H1 (cell line): Measurements from ENCODE around the gene ITGA11. TPM values are rescaled to one million over a fixed set of nuclear protein-coding genes. Genes with fewer than 3 reads are reported as not detected.

Source experiments
- CTCF ChIA-PET: fragments of 300-600 bp; sonication (Branson Sonifier 250); formaldehyde crosslinking; loops from one replicate; lab custom pipeline; 2021; ENCODE audit not compliant: partially characterized antibody; lab: Charles Lee
- POLR2A ChIA-PET: fragments of 300-600 bp; sonication (Branson Sonifier 250); formaldehyde crosslinking; loops from one replicate; lab custom pipeline; 2021; ENCODE audit warnings: inconsistent platforms; ENCODE audit not compliant: partially characterized antibody; lab: Charles Lee
- DNase-seq, 2 experiments: peaks; one replicate each; pipeline versions ENCODE4 v3.0.0 to v3.0.0-alpha.2; 2010 to 2022; ENCODE audit warnings: low spot score in 2 of 2, low read depth in 1 of 2, mixed read lengths in 1 of 2
- FAIRE-seq: peaks from 2 replicates; lab custom pipeline; 2011; peaks lifted over from hg19 to GRCh38; lab: Jason Lieb, UNC
- H2AFZ ChIP-seq: 2 replicates; pipeline ENCODE4 v1.8.1; 2012; ENCODE audit warnings: low read length, inconsistent platforms
- H2AK5ac ChIP-seq: 2 replicates; pipeline ENCODE4 v1.6.1; 2013; ENCODE audit warnings: low read depth, low read length
- H2BK120ac ChIP-seq: replicated peaks from 2 replicates; pipeline ENCODE3; 2013; ENCODE audit warnings: low read depth, low read length, inconsistent platforms
- H2BK12ac ChIP-seq: 2 replicates; pipeline ENCODE4 v1.6.1; 2013; ENCODE audit warnings: low read depth, low read length
- H2BK15ac ChIP-seq: 2 replicates; pipeline ENCODE4 v1.6.1; 2013; ENCODE audit warnings: low read length
- H2BK20ac ChIP-seq: 2 replicates; pipeline ENCODE4 v1.6.1; 2013; ENCODE audit warnings: low read length
- H2BK5ac ChIP-seq: 2 replicates; pipeline ENCODE4 v1.6.1; 2013; ENCODE audit warnings: low read depth, low read length
- H3K14ac ChIP-seq: 2 replicates; pipeline ENCODE4 v1.6.1; 2013; ENCODE audit warnings: inconsistent platforms; ENCODE audit not compliant: insufficient read length
- H3K18ac ChIP-seq: 2 replicates; pipeline ENCODE4 v1.6.1; 2013; ENCODE audit warnings: low read length; ENCODE audit errors: extremely low read depth
- H3K23ac ChIP-seq: 2 replicates; pipeline ENCODE4 v1.6.1; 2013; ENCODE audit warnings: inconsistent platforms; ENCODE audit not compliant: insufficient read length
- H3K23me2 ChIP-seq: 2 replicates; pipeline ENCODE4 v1.6.1; 2013; ENCODE audit warnings: low read depth, low read length
- H3K27ac ChIP-seq: 2 replicates; pipeline ENCODE4 v1.6.1; 2011; ENCODE audit warnings: low read depth, low read length, inconsistent platforms
- H3K27me3 ChIP-seq, 4 experiments: replicated peaks in 1 of 4; 1 replicate in 1 of 4; 2 replicates in 3 of 4; pipeline versions ENCODE4 v1.6.1 to v1.8.1; 2011 to 2013; ENCODE audit warnings: low read length in 3 of 4, mild to moderate bottlenecking in 3 of 4, inconsistent platforms in 2 of 4, mixed read lengths in 2 of 4, moderate library complexity in 1 of 4; ENCODE audit not compliant: control insufficient read depth in 3 of 4, insufficient read depth in 3 of 4; ENCODE audit errors: extremely low read depth in 1 of 4
- H3K36me3 ChIP-seq, 4 experiments: 2 replicates each; pipeline versions ENCODE4 v1.6.1 to v1.8.1; 2011 to 2013; ENCODE audit warnings: mild to moderate bottlenecking in 4 of 4, low read length in 3 of 4, moderate library complexity in 2 of 4, control low read depth in 1 of 4, inconsistent platforms in 1 of 4; ENCODE audit not compliant: insufficient read depth in 4 of 4, control insufficient read depth in 2 of 4
- H3K4ac ChIP-seq: replicated peaks from 2 replicates; pipeline ENCODE3; 2013; ENCODE audit warnings: low read length, low read depth, mixed read lengths, inconsistent platforms; ENCODE audit not compliant: insufficient read length
- H3K4me1 ChIP-seq, 4 experiments: replicated peaks in 1 of 4; 1 replicate in 1 of 4; 2 replicates in 3 of 4; pipeline versions ENCODE4 v1.6.1 to v1.8.1; 2011 to 2013; ENCODE audit warnings: low read length in 3 of 4, inconsistent platforms in 2 of 4, mixed read lengths in 1 of 4; ENCODE audit not compliant: insufficient read depth in 4 of 4, control insufficient read depth in 3 of 4
- H3K4me2 ChIP-seq, 2 experiments: 2 replicates each; pipeline versions ENCODE4 v1.6.1 to v1.8.1; 2011 to 2013; ENCODE audit warnings: low read depth in 2 of 2, low read length in 2 of 2, control low read depth in 1 of 2, inconsistent platforms in 1 of 2, mild to moderate bottlenecking in 1 of 2; ENCODE audit not compliant: insufficient read depth in 1 of 2
- H3K4me3 ChIP-seq, 4 experiments: fragments of 200-600, 300-600 bp in 1 of 4; sonication (generic), shearing (Covaris generic), sonication (Bioruptor Twin) in 1 of 4; 2 replicates each; pipeline versions ENCODE4 v1.5.1 to v1.8.1; 2011 to 2016; ENCODE audit warnings: low read length in 4 of 4, low read depth in 3 of 4, control low read depth in 2 of 4, inconsistent platforms in 2 of 4, mild to moderate bottlenecking in 2 of 4, mixed read lengths in 1 of 4, moderate library complexity in 1 of 4; ENCODE audit not compliant: insufficient read depth in 2 of 4; ENCODE audit errors: extremely low read depth in 1 of 4
- H3K56ac ChIP-seq: replicated peaks from 2 replicates; pipeline ENCODE3; 2013; ENCODE audit warnings: low read depth, mild to moderate bottlenecking, mixed read lengths, low read length, inconsistent platforms; ENCODE audit not compliant: insufficient read length
- H3K79me1 ChIP-seq: 2 replicates; pipeline ENCODE4 v1.6.1; 2013; ENCODE audit warnings: low read depth, low read length, control low read depth
- H3K79me2 ChIP-seq, 2 experiments: 2 replicates each; pipeline versions ENCODE4 v1.6.1 to v1.8.1; 2012 to 2013; ENCODE audit warnings: low read length in 2 of 2, mild to moderate bottlenecking in 2 of 2, inconsistent platforms in 1 of 2; ENCODE audit not compliant: insufficient read depth in 2 of 2, control insufficient read depth in 1 of 2
- H3K9ac ChIP-seq, 4 experiments: replicated peaks in 1 of 4; 1 replicate in 1 of 4; 2 replicates in 3 of 4; pipeline versions ENCODE4 v1.6.1 to v1.8.1; 2011 to 2013; ENCODE audit warnings: low read depth in 3 of 4, low read length in 3 of 4, control low read depth in 2 of 4, mild to moderate bottlenecking in 2 of 4, moderate library complexity in 2 of 4, inconsistent platforms in 1 of 4; ENCODE audit errors: extremely low read depth in 1 of 4
- H3K9me3 ChIP-seq, 2 experiments: 2 replicates each; pipeline versions ENCODE4 v1.6.1 to v1.8.1; 2012 to 2013; ENCODE audit warnings: mild to moderate bottlenecking in 2 of 2, moderate library complexity in 2 of 2, control low read depth in 1 of 2, inconsistent platforms in 1 of 2, low read depth in 1 of 2, low read length in 1 of 2, mixed read lengths in 1 of 2; ENCODE audit not compliant: insufficient read depth in 2 of 2
- H4K20me1 ChIP-seq, 2 experiments: replicated peaks in 1 of 2; 2 replicates each; pipeline versions ENCODE3 to v1.8.1; 2011 to 2013; ENCODE audit warnings: inconsistent platforms in 2 of 2, low read length in 2 of 2, mild to moderate bottlenecking in 1 of 2; ENCODE audit not compliant: insufficient read depth in 2 of 2, control insufficient read depth in 1 of 2
- H4K5ac ChIP-seq: 2 replicates; pipeline ENCODE4 v1.6.1; 2013; ENCODE audit warnings: low read length, low read depth, mixed read lengths, inconsistent platforms; ENCODE audit not compliant: insufficient read length
- H4K8ac ChIP-seq: 2 replicates; pipeline ENCODE4 v1.8.0; 2013; ENCODE audit warnings: mild to moderate bottlenecking, moderate library complexity, low read length, inconsistent platforms; ENCODE audit not compliant: insufficient read depth; ENCODE audit errors: extremely low read depth
- H4K91ac ChIP-seq: replicated peaks from 2 replicates; pipeline ENCODE3; 2013; ENCODE audit warnings: low read length, mixed read lengths, inconsistent platforms; ENCODE audit not compliant: insufficient read length
- BACH1 ChIP-seq: IDR thresholded peaks from 2 replicates; pipeline ENCODE4 v1.6.1; 2012; ENCODE audit warnings: low read length, improper control_type of control experiment
- CBX8 ChIP-seq: fragments of 300-800, 300-1000 bp; sonication (generic); IDR thresholded peaks from 2 replicates; pipeline ENCODE4 v1.7.1; 2016; ENCODE audit warnings: low read depth, low read length, borderline replicate concordance
- EP300 ChIP-seq, 2 experiments: IDR thresholded peaks; 1 replicate in 1 of 2; 2 replicates in 1 of 2; pipeline ENCODE4 v1.6.1; 2011 to 2012; ENCODE audit warnings: low read depth in 2 of 2, low read length in 2 of 2, mild to moderate bottlenecking in 2 of 2, borderline replicate concordance in 1 of 2, inconsistent platforms in 1 of 2, moderate library complexity in 1 of 2
- RAD21 ChIP-seq, 2 experiments: IDR thresholded peaks in 1 of 2; conservative IDR thresholded peaks in 1 of 2; 2 replicates each; pipeline ENCODE4 v1.6.1; 2011; ENCODE audit warnings: low read depth in 2 of 2, low read length in 2 of 2, improper control_type of control experiment in 1 of 2, inconsistent platforms in 1 of 2, mild to moderate bottlenecking in 1 of 2, moderate library complexity in 1 of 2
- RNF2 ChIP-seq: fragments of 200-900, 300-1000 bp; sonication (generic); IDR thresholded peaks from 2 replicates; pipeline ENCODE4 v1.7.1; 2016; ENCODE audit warnings: borderline replicate concordance, low read depth, mild to moderate bottlenecking, antibody characterized with exemption, low read length; ENCODE audit not compliant: poor library complexity, severe bottlenecking; ENCODE audit errors: missing control alignments
- SIN3A ChIP-seq, 2 experiments: IDR thresholded peaks in 1 of 2; conservative IDR thresholded peaks in 1 of 2; 2 replicates each; pipeline ENCODE4 v1.6.1; 2011 to 2012; ENCODE audit warnings: low read length in 2 of 2, improper control_type of control experiment in 1 of 2, low read depth in 1 of 2, mild to moderate bottlenecking in 1 of 2
- TAF1 ChIP-seq: IDR thresholded peaks from 2 replicates; pipeline ENCODE4 v1.6.1; 2011; ENCODE audit warnings: mild to moderate bottlenecking, low read depth, low read length
- WGBS, 2 experiments: shearing (Covaris generic) in 1 of 2; methylation state at CpG; one replicate each; pipeline versions ENCODE4 v1.1.6 to v1.1.7; 2013 to 2015; ENCODE audit warnings: low lambda C conversion rate in 2 of 2, mixed read lengths in 2 of 2, inconsistent platforms in 1 of 2, low coverage in 1 of 2, missing lambda C conversion rate in 1 of 2; ENCODE audit not compliant: insufficient replicate concordance in 2 of 2, insufficient coverage in 1 of 2, insufficient read length in 1 of 2; ENCODE audit errors: extremely low coverage in 1 of 2, missing lambda C conversion rate in 1 of 2; 5-methylcytosine and 5-hydroxymethylcytosine counted together
- polyA plus RNA-seq, 7 experiments: library from polyadenylated mRNA; depleted of rRNA in 3 of 7; stranded (reverse) in 5 of 7; unstranded in 2 of 7; fragments of >200 nt in 5 of 7; fragments of 200-250 nt in 2 of 7; gene quantifications; 1 replicate in 5 of 7; 2 replicates in 1 of 7; 4 replicates in 1 of 7; pipeline versions ENCODE4 v1.2.1 to v1.2.3, GENCODE V29; 2011 to 2013; ENCODE audit warnings: missing spikeins in 2 of 7, mixed read lengths in 2 of 7
- total RNA-seq: library from RNA; stranded (reverse); fragmentation: NEBNext Ultra II Directional; extraction: Animal tissue kit (Norgen Biotek cat#: 25700); gene quantifications from 2 replicates; pipeline ENCODE4 v1.2.1, GENCODE V29; 2021

The ITGA11 gene
- total and polyA plus RNA-seq, 2 of the 8 experiments (the other 6 are each of a cell fraction or from before 2014, with no cell fraction given), result 0.05 to 0.06 TPM

- H3K9ac ChIP-seq, result no peak overlapping the region
- H2BK20ac ChIP-seq, result no peak overlapping the region
- H3K79me2 ChIP-seq, result no peaks in the 10 kb centered on the region
- no peak overlapping the region for H3K56ac ChIP-seq
- H3K79me1 ChIP-seq, result no peaks in the 10 kb centered on the region
- no peaks in the 10 kb centered on the region for H3K36me3 ChIP-seq
- no peak overlapping the region for H3K18ac ChIP-seq
- no peak overlapping the region for H4K8ac ChIP-seq
- ChIA-PET CTCF (interaction anchor here (0.5 to 1.3 kb wide), 2 partner anchors 101 to 266 kb away, joined by 3 to 4 read pairs; no protein-coding TSS in a partner anchor), POLR2A (no interaction called here)
- H4K91ac ChIP-seq, result no peak overlapping the region
- H3K4ac ChIP-seq, result no peak overlapping the region
- H3K23ac ChIP-seq, result no peak overlapping the region
- no peak overlapping the region for H3K14ac ChIP-seq
- H2AFZ ChIP-seq, result no peak overlapping the region
- H3K23me2 ChIP-seq, result no peaks in the 10 kb centered on the region; the same call in 1 of the 2 replicates
- DNase-seq (peak in 1 of 2 experiments; percentile 26), FAIRE-seq (no peak)
- no peak overlapping the region for H4K5ac ChIP-seq
- H3K4me3 ChIP-seq, result no peak overlapping the region
- H3K27me3 ChIP-seq, result no peaks in the 10 kb centered on the region
- no peak overlapping the region for H3K27ac ChIP-seq
- no peaks in the 10 kb centered on the region for H4K20me1 ChIP-seq
- no peak overlapping the region for H2BK120ac ChIP-seq
- no peak overlapping the region for H2BK5ac ChIP-seq
- H2BK15ac ChIP-seq, result no peak overlapping the region
- TF ChIP-seq RAD21 (IDR thresholded peaks at IDR 0.05 in 1 of 2, conservative IDR thresholded peaks at IDR 0.05 in 1 of 2; ENCODE audit: low read depth in 2 of 2, low read length in 2 of 2), result no peak
- no peak for TF ChIP-seq RNF2
- TF ChIP-seq TAF1, result no peak
- TF ChIP-seq CBX8, result no peak
- TF ChIP-seq SIN3A (conservative IDR thresholded peaks at IDR 0.05 in 1 of 2, IDR thresholded peaks at IDR 0.05 in 1 of 2; ENCODE audit: low read depth in 1 of 2, low read length in 2 of 2), result no peak
- no peak for TF ChIP-seq BACH1
- no peak for TF ChIP-seq EP300 (IDR thresholded peaks at IDR 0.05; ENCODE audit: borderline replicate concordance in 1 of 2, low read depth in 2 of 2, low read length in 2 of 2)
- 90% methylated on average over 9 of the region's 9 CpGs; no CpG with 5 or more reads in 1 of the 2 experiments for WGBS, 2 experiments
- H3K4me1 ChIP-seq, result no peaks in the 10 kb centered on the region; a peak in 1 of 7 replicates
- H2AK5ac ChIP-seq, result no peak overlapping the region
- no peaks in the 10 kb centered on the region for H3K9me3 ChIP-seq
- no peak overlapping the region for H2BK12ac ChIP-seq
- H3K4me2 ChIP-seq, result no peak overlapping the region
Observed at GRCh38 chr15:68407886-68408881, 23.8 kb downstream of the ITGA11 start.
